ENCODE measurements around the gene ATP5PB.

ATP5PB gene

GRCh38 chr1:111486431-111486830 lies 37.2 kb downstream of the ATP5PB start:
- Histone ChIP-seq H3K27ac (no peak overlapping the region), H3K4me3 (no peak overlapping the region), H3K9me3 (ENCODE audit: low read depth, low read length) (no peaks in the 10 kb centered on the region), H3K36me3 (ENCODE audit: insufficient read depth, low read length) (no peaks in the 10 kb centered on the region), H3K9ac (ENCODE audit: insufficient read length) (no peak overlapping the region)
- DNase-seq (ENCODE audit: low read depth, low spot score), result no peak
- TF ChIP-seq FOXP2 (optimal IDR thresholded peaks at IDR 0.05; ENCODE audit: control extremely low read depth, extremely low read length, insufficient read depth) (no peak), POLR2AphosphoS5 (IDR thresholded peaks at IDR 0.05; ENCODE audit: borderline replicate concordance, low read depth, low read length) (no peak), EZH2 (IDR thresholded peaks at IDR 0.05) (no peak)

GRCh38 chr1:111487133-111487532 lies 37.9 kb downstream of the ATP5PB start:
- Histone ChIP-seq H3K27ac (no peak overlapping the region), H3K9ac (ENCODE audit: insufficient read length) (no peak overlapping the region), H3K36me3 (ENCODE audit: insufficient read depth, low read length) (no peaks in the 10 kb centered on the region), H3K9me3 (ENCODE audit: low read depth, low read length) (no peaks in the 10 kb centered on the region), H3K4me3 (no peak overlapping the region)
- TF ChIP-seq POLR2AphosphoS5 (IDR thresholded peaks at IDR 0.05; ENCODE audit: borderline replicate concordance, low read depth, low read length), result no peak
- no peak for TF ChIP-seq FOXP2 (optimal IDR thresholded peaks at IDR 0.05; ENCODE audit: control extremely low read depth, extremely low read length, insufficient read depth)
- no peak for TF ChIP-seq EZH2 (IDR thresholded peaks at IDR 0.05)
- no peak for DNase-seq (ENCODE audit: low read depth, low spot score)

- H3K36me3 ChIP-seq (ENCODE audit: insufficient read depth, low read length), result no peaks in the 10 kb centered on the region
- no peak overlapping the region for H3K27ac ChIP-seq
- H3K9me3 ChIP-seq (ENCODE audit: low read depth, low read length), result no peaks in the 10 kb centered on the region
- no peak overlapping the region for H3K9ac ChIP-seq (ENCODE audit: insufficient read length)
- H3K4me3 ChIP-seq, result no peak overlapping the region
- DNase-seq (ENCODE audit: low read depth, low spot score), result no peak
- TF ChIP-seq FOXP2 (optimal IDR thresholded peaks at IDR 0.05; ENCODE audit: control extremely low read depth, extremely low read length, insufficient read depth) (no peak), EZH2 (IDR thresholded peaks at IDR 0.05) (no peak), POLR2AphosphoS5 (IDR thresholded peaks at IDR 0.05; ENCODE audit: borderline replicate concordance, low read depth, low read length) (no peak)
Observed at GRCh38 chr1:111488669-111489068, 39.4 kb downstream of the ATP5PB start.

- H3K27ac ChIP-seq, result no peak overlapping the region
- no peak for TF ChIP-seq FOXP2 (optimal IDR thresholded peaks at IDR 0.05; ENCODE audit: control extremely low read depth, extremely low read length, insufficient read depth)
- no peak for TF ChIP-seq EZH2 (IDR thresholded peaks at IDR 0.05)
- DNase-seq (ENCODE audit: low read depth, low spot score), result no peak
- no peak overlapping the region for H3K9ac ChIP-seq (ENCODE audit: insufficient read length)
- H3K4me3 ChIP-seq, result no peak overlapping the region
- H3K36me3 ChIP-seq (ENCODE audit: insufficient read depth, low read length), result no peaks in the 10 kb centered on the region
- H3K9me3 ChIP-seq (ENCODE audit: low read depth, low read length), result no peaks in the 10 kb centered on the region
Observed at GRCh38 chr1:111489604-111490003, 40.3 kb downstream of the ATP5PB start.

GRCh38 chr1:111490220-111490619 lies 41.0 kb downstream of the ATP5PB start:
- no peak overlapping the region for H3K4me3 ChIP-seq
- no peak overlapping the region for H3K27ac ChIP-seq
- H3K9me3 ChIP-seq (ENCODE audit: low read depth, low read length), result no peaks in the 10 kb centered on the region
- no peak for DNase-seq (ENCODE audit: low read depth, low spot score)
- H3K36me3 ChIP-seq (ENCODE audit: insufficient read depth, low read length), result no peaks in the 10 kb centered on the region
- H3K9ac ChIP-seq (ENCODE audit: insufficient read length), result no peak overlapping the region
- TF ChIP-seq EZH2 (IDR thresholded peaks at IDR 0.05) (no peak), FOXP2 (optimal IDR thresholded peaks at IDR 0.05; ENCODE audit: control extremely low read depth, extremely low read length, insufficient read depth) (no peak), POLR2AphosphoS5 (IDR thresholded peaks at IDR 0.05; ENCODE audit: borderline replicate concordance, low read depth, low read length) (no peak)

- Histone ChIP-seq H3K27ac (no peak overlapping the region), H3K36me3 (ENCODE audit: insufficient read depth, low read length) (no peaks in the 10 kb centered on the region), H3K4me3 (no peak overlapping the region), H3K9me3 (ENCODE audit: low read depth, low read length) (no peaks in the 10 kb centered on the region), H3K9ac (ENCODE audit: insufficient read length) (no peak overlapping the region)
- no peak for DNase-seq (ENCODE audit: low read depth, low spot score)
- TF ChIP-seq POLR2AphosphoS5 (IDR thresholded peaks at IDR 0.05; ENCODE audit: borderline replicate concordance, low read depth, low read length), result no peak
Observed at GRCh38 chr1:111491070-111491469, 41.8 kb downstream of the ATP5PB start.

- Histone ChIP-seq H3K9ac (ENCODE audit: insufficient read length) (no peak overlapping the region), H3K27ac (no peak overlapping the region), H3K36me3 (ENCODE audit: insufficient read depth, low read length) (no peaks in the 10 kb centered on the region), H3K9me3 (ENCODE audit: low read depth, low read length) (no peaks in the 10 kb centered on the region), H3K4me3 (no peak overlapping the region)
- no peak for TF ChIP-seq POLR2AphosphoS5 (IDR thresholded peaks at IDR 0.05; ENCODE audit: borderline replicate concordance, low read depth, low read length)
- no peak for TF ChIP-seq EZH2 (IDR thresholded peaks at IDR 0.05)
- no peak for TF ChIP-seq FOXP2 (optimal IDR thresholded peaks at IDR 0.05; ENCODE audit: control extremely low read depth, extremely low read length, insufficient read depth)
- no peak for DNase-seq (ENCODE audit: low read depth, low spot score)
Observed at GRCh38 chr1:111496398-111496797, 47.1 kb downstream of the ATP5PB start.

GRCh38 chr1:111497592-111497991 lies 48.3 kb downstream of the ATP5PB start:
- H3K27ac ChIP-seq, result no peak overlapping the region

GRCh38 chr1:111499026-111499785 lies 49.9 kb downstream of the ATP5PB start:
- no peak for DNase-seq (ENCODE audit: low read depth, low spot score)
- Histone ChIP-seq H3K9ac (ENCODE audit: insufficient read length) (no peak overlapping the region), H3K27ac (no peak overlapping the region), H3K4me3 (no peak overlapping the region), H3K36me3 (ENCODE audit: insufficient read depth, low read length) (no peaks in the 10 kb centered on the region), H3K9me3 (ENCODE audit: low read depth, low read length) (no peaks in the 10 kb centered on the region)
- TF ChIP-seq FOXP2 (optimal IDR thresholded peaks at IDR 0.05; ENCODE audit: control extremely low read depth, extremely low read length, insufficient read depth), result no peak
- no peak for TF ChIP-seq EZH2 (IDR thresholded peaks at IDR 0.05)
- TF ChIP-seq POLR2AphosphoS5 (IDR thresholded peaks at IDR 0.05; ENCODE audit: borderline replicate concordance, low read depth, low read length), result no peak

More at GRCh38 chr1:111497592-111497991, 48.3 kb downstream of the ATP5PB start:
- Histone ChIP-seq H3K36me3 (ENCODE audit: insufficient read depth, low read length) (no peaks in the 10 kb centered on the region), H3K9me3 (ENCODE audit: low read depth, low read length) (no peaks in the 10 kb centered on the region), H3K4me3 (no peak overlapping the region), H3K9ac (ENCODE audit: insufficient read length) (no peak overlapping the region)
- no peak for DNase-seq (ENCODE audit: low read depth, low spot score)
- TF ChIP-seq EZH2 (IDR thresholded peaks at IDR 0.05) (no peak), FOXP2 (optimal IDR thresholded peaks at IDR 0.05; ENCODE audit: control extremely low read depth, extremely low read length, insufficient read depth) (no peak), POLR2AphosphoS5 (IDR thresholded peaks at IDR 0.05; ENCODE audit: borderline replicate concordance, low read depth, low read length) (no peak)

Data from SK-N-MC (cell line).